GM21529 (cell line): ENCODE results near the gene UBTF.
A peak's percentile ranks its signal among the peaks of the same experiment; 100 is the strongest.

Experiments used
- ATAC-seq: cut with Tn5 transposase; IDR thresholded peaks from one replicate; pipeline ENCODE4 v1.9.1; 2021; ENCODE audit not compliant: unreplicated experiment

UBTF gene

DNA sequence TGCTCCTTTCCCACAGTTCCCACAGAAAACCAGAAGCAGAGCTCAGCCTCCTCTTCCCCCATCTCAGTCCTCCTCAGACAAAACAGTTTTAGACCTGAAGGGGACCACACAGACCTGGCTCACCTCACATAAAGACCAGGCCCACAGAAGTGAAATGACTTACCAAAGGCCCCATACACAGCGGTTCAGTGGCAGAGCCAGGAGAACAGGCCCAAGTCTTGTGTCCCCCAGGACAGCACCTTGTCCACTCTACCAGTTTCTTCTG, 5.3 kb downstream of the UBTF start:
- ATAC-seq, result no peak

GRCh38 chr17:44213403-44214229, 5.9 kb downstream of the UBTF start:
- ATAC-seq, result no peak

GRCh38 chr17:44212507-44213402, 6.7 kb downstream of the UBTF start:
- no peak for ATAC-seq

DNA sequence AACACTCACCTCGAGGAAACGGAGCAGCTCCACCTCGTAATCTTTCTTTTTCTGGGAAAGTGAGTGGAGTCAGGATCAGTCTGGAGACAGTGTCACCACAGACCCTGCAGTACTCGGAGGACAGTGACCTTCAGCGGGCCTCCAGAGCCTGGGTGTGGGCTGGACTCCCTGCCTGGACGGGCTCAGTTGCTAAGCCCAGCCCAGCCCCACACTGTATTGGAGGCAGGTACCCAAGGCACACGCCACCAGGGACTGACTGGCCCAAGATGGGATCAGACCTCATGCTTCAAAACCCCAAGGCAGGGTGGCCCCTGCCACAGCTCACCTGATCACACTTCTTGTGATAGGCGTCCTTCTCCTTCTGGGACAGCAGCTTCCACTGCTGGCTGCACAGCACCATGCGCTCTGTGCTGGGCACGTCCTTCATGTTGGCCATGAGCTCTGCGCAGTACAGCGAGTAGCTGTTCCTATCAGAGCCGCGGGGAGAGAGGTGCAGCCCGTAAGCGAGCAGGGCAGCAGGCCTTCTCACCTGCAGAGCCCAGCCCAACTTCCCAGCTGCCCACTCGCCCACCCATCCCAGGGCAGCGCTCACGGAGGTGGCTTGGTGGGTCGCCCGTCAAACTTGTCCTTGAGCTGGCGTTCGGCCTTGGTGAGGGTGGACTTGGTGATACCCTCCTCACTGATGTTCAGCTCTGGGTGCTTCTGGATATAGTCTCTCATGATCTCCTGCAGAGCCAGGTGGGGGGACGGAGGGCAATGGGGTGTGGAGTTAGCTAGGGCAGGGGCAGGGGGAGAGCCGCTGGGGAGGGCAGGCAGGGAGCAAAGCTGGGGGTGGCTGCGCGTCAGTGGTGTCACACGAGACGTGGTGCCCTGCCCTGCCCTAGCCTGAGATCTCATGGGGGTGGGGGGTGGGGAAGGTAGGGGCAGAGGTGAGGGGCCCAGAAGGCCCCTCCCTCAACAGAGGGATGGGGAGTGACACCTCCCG, 7.9 kb downstream of the UBTF start:
- ATAC-seq, result no peak

DNA sequence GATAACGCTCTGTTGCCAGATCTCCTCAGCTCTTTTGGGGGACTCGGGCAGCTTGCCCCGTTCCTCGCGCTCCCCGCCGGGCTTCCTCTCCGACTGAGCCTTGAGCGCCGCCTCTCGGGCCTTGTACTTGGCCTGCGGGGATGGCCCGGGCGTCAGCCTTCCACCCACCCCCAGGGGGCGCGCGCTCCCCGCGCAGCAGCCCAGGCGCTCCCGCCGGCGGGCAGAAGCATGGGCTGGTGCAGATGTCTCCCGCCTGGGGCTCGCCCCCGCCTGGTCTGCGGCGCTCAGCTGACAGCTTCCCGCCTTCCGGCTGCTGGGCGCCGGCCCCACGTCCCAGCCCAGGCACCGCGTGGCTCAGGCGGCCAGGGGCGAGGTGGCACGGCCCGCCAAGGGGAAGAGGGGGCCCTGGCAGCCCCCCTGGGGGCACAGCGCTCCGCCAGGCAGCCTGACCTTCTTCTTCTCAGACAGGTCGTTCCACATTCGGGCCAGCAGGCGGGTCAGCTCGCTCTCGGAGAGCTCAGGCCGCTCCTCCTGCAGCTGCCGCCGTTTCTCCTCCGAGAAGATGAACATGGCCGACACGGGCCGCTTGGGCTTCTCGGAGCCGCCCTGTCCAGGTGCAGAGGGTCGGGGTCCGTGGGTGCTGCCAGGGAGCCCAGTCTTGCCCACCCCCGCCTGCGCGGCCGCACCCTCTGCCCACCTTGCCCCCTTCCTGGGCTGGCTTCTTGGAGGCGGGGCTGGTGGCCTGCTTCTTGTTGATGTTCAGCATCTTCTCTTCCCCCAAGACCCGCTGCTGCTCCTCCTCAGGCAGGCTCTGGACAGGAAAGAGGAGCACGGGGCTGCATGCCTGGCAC, 8.9 kb downstream of the UBTF start:
- peak; percentile 76 for ATAC-seq

- no peak for ATAC-seq
Measured at GRCh38 chr17:44209786-44210341, 9.6 kb downstream of the UBTF start.

DNA sequence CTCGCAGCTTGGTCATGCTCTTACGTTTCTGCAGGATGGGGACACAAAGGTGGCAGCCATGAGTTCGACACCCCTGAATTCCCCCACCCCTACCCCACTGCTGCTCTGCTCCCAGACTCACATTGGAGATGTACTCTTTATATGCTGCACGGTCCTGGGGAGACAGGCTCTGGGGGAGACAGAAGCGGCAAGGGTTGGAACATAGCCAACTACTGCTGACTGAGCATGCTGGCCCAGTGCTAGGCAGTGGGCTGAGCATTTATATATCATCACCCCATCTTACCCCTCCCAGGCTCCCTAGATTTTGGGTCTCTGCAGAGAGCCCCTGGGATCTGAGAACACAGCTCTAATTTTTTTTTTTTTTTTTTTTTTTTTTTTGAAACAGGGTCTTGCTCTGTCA, 11.7 kb downstream of the UBTF start:
- ATAC-seq, result no peak

GRCh38 chr17:44207319-44207718, 12.2 kb downstream of the UBTF start:
- ATAC-seq, result no peak

DNA sequence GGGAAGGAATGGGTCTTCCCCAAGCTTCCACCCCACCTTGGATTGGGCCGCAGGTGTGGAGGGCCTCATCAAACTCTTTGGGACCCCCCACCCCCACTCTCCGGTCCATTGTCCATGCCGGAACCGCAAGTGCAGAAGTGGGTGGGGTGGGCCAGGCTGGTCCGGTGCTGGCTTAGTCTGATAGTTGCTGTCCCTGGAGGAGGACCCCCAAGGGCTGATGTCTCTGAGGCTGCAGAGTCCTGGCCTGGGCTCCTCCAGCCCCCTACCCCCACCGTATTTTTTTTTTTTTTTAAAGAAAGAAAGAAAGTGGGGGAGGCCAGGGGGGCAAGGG, 12.7 kb downstream of the UBTF start:
- ATAC-seq, result no peak

- ATAC-seq, result no peak
Measured at GRCh38 chr17:44205962-44206824, 13.3 kb downstream of the UBTF start.

DNA sequence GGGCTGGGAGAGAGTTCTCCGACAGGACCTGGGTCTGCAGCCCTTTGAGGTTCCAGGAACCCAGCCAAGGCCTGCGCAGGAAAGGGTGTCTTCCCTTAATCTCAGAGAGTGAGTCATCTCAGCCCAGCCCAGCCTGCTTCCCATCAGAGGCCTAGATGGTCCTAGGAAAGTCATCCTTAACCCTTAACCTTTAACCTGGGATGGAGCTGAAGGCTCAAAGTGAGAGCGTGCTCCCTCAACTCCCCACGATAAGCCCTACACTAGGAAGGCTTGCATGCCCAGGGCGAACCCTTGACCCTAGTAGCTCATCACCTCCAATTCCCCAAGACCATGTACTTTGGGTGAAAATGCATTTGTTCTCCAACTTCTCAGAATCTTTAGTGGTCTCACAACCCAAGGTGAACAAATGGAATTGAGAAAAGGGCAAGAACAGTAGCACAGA, 15.0 kb downstream of the UBTF start:
- no peak for ATAC-seq

DNA sequence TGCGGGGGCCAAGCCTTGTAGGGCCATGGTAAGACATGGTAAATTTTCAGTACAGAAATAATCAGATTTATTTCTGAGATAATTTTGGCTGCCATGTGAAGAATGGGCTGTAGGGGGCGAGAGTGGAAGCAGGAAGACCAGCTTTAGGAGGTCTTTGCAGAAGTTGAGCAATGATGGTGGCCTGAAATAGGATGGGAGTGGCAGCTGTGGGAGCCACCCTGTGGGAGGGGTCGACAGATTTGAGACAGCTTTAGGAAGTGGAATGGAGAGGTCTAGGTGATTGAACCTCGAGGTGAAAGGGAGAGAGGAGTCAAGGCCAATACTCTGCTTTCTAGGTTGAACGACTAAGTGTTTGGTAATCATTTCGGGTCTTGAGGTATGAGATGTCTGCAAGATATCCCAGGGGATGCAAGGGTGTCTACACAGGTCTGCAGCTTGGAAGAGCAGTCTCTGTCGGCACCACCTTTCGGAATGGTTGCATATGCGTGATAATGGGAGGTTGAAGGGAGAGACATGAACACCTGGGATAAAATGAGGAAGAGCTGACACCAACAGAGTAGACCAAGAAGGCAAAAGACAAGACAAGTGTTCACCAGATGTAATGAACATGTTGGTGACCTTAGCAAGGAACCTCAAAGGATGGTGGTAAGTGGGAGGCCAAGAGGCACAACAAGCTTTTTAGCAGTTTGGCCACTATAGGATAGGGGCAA, 15.6 kb downstream of the UBTF start:
- ATAC-seq, result no peak

DNA sequence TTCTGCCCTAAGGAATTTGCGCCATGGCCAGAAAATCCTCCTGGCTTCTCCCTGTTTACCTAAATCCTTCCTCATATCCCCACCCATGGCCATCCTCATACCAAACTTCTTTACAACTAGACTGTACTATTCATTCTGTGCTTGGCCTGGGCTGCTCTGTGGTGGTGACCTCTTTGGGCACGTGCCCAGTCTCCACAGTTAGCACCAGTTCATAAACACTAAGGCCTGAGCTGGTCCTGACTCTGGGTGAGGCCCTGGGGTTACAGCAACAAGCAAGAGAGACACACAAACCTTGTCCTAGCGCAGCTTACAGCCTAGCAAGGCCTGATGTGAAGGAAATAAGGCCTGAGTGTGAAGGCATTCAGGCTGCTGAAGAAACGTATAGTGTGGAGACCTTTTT, 16.7 kb downstream of the UBTF start:
- ATAC-seq, result no peak

DNA sequence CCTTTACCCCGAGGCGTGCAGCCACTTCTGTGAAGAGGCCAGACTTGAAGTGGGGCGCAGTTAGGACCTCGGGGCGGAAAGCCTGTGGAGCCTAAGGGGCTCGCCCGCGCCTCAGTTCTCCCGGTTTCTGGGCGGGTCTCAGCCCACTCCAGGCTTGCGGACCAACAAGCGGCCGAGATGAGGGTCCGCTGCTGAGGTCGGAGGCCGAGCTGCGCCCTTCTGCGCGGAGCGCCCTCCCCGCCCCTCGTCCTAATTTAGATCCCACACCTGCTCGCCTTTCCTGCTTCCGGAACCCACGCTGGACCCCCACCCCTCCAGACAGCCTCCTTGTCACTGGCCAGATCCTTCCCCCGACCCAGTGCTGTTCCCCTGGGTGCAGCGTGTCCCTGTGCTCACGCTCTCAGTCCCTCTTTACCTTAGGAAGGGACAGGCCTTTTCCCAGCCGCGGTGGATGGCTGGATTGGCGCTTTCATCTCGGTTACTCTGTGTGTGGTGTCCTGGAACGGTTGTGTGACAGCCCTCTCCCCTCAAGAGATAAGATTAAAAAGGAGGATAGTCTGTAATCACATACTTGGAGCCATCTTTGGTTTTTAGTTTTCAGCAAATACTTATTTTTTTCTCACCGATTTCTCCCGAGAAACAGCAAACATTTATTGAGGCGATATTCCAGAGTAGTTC, 18.9 kb downstream of the UBTF start:
- ATAC-seq, result no peak

GRCh38 chr17:44199553-44200477, 19.7 kb downstream of the UBTF start, which contains the start of gene ATXN7L3:
TSS of gene ATXN7L3 (minus strand) at chr17:44199884. CDS start at chr17:44198070, 1,814 bp downstream.
- ATAC-seq, result peak; percentile 64

GRCh38 chr17:44198721-44199552, 20.5 kb downstream of the UBTF start:
- ATAC-seq, result peak; percentile 15
